NCI-H1417 (cell line): ENCODE results near the gene LMO7.

ENCODE experiments used
- DNase-seq, 3 experiments: peaks; one replicate each; lab custom pipeline; 2025; lab: John Stamatoyannopoulos, UW

Gene LMO7

DNA sequence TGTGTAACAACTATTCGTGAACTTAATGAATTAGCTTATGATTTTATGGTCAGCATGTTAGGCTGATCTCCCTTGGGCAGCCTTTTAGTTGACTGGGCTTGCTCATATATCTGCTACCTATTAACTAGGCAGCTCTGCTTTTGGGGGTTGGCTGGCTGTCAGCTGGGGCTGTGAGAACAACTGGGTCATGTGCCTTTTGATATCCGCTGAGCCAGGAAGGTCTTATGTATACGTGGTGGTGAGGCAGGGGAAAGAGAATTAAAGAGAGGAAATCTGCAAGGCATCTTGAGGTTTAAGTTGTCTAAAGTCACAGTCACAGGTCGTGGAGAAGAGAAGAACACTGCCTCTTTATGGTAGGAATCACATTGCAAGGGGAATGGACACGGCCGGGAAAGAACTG is 206.9 kb downstream of the LMO7 start:
- DNase-seq = no peak

DNA sequence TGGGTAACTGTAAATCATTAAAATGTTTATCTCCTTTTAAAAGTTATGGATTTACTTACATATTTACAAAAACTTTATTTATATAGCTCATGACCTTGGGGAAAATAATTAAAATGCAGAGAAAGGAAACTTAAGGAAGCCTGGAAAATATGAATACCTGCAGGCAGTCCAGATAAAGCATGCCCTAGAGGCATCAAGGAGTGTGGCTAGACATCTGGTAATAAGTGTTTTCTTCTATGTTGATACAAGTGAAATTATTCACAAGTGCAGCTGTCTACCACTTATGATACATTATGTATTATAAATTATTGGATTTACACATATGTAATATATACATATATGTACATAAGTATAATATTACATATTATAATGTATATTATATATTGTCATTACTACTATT is 207.9 kb downstream of the LMO7 start:
- peak in 1 of 3 experiments; percentile 40 for DNase-seq

DNA sequence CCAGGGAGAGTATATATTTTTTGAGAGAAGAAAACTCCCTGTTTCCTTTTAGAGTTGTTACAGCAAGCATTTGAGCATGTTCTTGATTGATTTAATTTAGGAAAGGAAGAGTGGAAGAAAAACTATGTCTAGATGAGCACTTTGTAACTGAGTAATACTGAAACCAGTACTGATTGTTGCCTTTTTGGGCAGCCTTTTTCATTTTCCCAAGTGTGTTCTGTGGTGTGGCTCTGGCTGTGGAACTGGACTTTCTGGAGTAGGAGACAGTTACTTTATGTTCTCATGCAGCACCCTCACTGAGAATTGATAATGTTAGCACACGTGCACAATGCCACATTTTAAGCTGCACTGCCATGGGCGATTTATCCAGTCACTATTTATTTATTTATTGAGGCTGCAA is 211.5 kb downstream of the LMO7 start:
- no peak for DNase-seq

DNA sequence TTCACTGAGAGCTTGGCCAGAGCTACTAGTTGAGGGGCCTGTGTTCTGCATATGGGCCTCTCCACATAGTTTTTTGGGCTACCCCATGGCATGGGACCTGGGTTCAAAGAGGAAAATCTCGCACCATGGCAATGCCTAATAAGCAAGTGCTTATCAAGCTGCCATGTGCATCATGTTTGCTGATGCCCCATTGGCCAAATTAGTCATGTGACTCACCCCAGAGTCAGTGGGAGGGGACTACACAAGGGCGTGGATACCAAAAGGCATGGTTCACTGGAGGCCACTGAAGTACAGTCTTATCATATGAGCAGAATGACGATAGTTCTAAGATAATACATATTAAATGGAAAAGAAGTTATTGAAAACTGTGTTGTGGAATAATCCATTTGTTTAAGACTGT is 214.8 kb downstream of the LMO7 start:
- DNase-seq = no peak

DNA sequence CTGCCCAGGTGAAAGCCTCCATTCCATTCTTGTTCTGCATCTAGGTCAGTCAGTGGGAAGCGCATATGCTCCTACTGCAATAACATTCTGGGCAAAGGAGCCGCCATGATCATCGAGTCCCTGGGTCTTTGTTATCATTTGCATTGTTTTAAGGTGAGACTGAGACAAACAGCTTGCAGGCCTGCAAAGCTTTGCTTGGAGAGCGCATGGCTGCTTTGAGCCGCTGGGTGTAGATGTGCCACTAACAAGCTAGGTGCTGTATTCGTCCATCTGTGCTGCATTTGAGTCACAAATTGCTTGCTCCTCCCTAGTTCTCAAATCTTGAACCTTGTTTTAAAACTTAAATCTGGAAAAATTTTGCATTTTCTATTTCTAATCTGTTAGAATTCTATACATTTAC is 219.1 kb downstream of the LMO7 start:
- DNase-seq = no peak

DNA sequence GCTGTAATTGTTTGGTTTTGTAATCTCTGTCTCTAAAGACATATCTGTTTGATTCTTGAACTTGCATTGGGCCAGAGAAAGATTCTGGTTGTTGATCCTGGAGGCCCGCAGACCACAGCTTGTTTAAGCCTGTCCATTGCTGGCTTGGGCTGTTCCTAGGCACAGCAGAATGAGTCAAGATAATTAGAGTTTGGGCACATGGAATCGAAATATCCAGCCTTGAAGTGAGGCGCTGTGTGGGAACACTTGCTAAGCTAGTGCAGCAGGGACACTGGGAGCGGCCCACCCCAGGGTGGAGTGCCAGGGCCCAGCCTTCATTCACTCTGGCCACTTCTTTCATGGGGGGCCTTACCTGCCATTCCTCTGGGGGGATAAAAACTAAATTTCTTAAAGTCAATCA is 219.7 kb downstream of the LMO7 start:
- no peak for DNase-seq

DNA sequence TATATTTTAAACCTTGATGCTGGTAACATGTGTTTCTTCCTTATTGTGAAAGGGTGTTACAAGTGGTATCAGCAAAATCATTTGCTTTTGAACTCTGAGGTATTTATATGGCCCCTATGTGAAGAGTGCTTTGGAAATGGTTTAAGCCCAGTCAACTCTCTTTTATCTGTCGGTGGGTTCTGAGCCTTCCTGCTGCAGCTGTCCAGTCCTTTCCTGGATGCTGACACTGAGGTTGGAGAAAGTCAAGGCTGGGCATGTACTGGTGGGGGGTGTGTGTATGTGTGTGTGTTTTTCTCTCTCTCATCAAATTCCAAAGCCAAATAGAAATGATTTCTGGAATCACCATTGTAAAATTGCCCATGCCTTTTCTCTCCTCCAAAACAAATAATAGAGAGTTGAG is 221.2 kb downstream of the LMO7 start:
- no peak for DNase-seq

DNA sequence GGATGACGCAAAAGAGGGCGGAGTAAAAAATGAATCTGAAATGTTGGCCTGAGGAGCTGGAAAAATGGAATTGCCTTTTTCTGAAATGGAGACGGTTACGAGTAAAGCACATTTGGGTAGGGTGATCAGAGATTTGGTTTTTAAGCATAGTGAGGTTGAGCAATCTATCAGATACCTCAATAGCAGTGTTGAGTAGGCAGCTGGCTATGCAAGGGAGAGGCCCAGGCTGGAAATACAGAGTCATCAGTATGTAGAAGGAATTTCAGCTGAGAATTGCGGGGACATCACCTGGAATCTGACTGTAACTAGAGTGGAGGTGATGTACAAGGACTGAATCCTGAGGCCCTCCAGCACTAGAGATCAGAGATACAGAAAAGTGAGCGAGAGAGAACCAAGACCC is 224.8 kb downstream of the LMO7 start:
- DNase-seq = no peak

DNA sequence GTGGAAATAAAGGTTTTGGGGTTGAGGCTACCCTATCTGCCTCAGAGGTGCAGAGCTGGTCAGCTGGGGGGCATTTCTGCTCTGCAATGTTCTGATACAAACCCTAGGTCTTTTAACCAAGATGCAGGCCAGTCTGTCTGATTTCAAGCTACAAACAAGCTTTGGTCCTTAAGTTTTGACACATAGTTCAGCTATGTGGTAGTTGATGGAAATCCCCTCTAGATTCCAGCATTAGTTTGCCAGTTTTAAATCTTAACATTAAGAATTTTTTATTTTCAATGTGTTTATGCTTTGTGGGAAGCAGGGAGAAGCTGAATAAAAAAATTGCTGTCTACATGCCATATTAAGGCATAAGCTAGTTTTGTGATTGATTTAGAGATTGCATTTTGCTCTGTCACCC is 225.7 kb downstream of the LMO7 start:
- no peak for DNase-seq

DNA sequence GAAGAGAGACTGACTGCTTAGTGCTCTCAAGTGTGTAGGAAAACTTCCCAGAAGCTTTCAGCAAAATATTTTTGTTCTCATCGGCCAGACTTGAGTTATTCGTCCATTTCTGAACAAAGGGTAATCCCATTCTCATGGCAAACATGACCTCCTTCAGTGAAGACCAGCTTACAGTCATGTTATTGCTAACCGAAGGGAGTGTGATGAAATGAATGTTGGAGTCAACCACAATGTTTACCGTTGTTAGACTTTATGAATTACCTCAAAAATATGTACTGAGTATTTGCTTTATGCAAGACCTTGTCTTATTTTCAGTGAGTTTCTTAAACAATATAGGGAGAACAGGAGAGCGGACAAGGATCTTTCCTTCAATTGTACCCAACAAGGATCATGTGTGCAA is 228.6 kb downstream of the LMO7 start:
- no peak for DNase-seq

DNA sequence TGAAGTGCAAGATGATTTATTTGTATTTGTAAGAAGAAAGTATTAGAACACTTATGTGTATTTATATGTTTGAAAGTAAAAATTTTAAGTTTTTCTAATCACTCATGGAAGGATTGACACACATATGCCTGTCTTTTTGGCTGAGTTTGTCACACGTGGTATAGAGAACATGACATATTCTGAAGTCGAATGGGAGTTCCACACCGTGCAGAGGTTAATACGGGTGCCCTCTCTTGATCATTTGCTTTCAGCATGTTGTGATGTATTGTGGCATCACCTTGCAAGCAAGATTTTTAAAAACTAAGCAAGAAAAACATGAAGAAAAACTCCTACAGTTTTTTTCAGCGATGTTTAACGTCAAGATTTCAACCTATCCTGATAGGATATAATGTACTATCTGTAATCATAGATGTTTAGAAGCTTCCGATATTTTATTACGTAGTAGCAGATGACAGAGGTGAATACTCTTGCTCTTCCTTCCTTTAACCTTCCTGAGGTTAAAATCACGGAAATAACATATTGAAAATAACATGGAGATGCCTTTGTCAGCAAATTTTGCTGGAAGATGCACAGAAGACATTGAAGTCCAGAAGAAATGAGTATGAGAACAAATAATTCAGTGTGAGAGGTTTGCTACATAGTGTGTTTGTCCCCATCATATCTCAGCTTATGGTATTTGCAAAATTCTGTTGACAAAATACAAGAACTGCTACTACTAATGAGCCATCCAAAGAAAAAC is 231.4 kb downstream of the LMO7 start:
- DNase-seq = no peak

DNA sequence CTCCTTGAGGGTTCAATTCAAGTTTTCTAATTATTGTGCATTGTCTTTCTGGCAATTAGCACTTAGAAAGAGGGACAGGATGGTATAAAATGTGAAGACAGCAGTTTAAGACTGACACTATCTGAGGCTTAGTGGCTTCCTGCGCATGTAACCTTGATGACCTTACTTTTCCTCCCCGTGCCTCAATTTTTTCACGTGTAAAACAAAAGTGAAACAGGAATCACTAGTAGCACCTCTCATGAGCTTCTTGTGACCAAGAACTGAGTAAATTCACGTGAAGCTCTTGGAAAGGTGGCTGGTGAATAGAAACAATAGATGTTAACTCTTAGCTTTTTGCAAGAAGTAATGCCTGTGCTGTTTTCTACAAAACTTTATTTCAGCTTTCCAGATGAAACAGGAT is 233.9 kb downstream of the LMO7 start:
- DNase-seq = no peak

DNA sequence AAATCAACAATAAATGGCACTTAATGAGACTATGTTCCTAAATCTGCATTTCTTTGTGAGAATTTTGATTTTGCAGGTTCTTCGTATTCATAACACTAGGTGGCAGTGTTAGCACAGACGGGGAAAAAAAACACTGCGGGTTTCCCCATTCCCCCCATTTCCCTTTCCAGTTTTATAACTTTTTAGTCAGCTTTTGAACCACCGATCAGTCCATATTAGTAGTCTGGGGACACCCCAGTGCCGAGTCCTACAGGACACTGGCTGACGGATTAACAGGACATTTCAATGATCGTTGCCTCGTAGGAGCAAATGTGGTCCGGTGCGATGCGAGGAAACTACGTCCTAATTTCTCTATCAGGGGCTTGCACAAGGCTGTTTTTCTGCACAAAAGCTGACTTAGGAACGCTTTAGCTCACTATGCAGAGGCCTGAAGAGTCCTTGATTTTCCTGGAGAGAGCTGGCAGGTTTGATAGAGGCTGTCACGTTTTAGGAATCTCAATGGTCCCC is 234.3 kb downstream of the LMO7 start:
- peak; percentile 29 to 81 (median 38) for DNase-seq

DNA sequence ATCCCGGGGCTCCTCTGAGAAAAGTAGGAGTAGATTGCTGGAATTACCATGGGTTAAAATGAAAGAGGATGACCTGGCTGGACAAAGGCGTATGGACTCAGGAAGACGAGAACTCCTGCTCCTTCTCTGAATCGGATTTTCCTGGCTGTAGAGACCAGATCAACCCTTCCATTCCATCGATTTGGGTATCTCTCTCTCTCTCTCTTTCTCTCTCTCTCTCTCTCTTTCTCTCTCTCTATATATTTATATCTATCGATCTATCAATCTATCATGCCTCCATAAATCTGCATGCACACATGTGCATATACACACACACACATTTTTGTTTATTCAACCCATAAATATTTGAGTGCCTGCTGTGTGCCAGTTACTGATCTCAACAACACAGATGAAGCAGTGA is 234.9 kb downstream of the LMO7 start:
- DNase-seq = peak in 1 of 3 experiments; percentile 58

DNA sequence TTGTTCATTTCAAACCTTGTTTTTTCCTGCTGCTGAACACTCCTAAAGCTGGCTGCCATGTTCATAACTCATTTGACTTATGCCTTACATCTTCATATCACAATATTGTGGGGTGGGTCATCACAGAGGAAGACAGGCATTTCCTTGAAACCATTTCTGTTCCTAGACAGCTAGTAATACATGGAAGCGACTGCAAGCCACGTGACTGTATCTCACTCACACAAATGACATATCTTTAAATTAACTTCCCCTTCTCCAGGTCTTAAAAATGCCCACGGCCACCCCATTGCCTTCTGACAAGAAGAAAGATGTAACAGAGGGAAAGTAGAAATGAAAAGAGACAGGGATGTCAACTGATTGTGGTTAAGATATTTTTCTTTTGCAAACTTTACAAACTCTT is 236.8 kb downstream of the LMO7 start:
- no peak for DNase-seq

DNA sequence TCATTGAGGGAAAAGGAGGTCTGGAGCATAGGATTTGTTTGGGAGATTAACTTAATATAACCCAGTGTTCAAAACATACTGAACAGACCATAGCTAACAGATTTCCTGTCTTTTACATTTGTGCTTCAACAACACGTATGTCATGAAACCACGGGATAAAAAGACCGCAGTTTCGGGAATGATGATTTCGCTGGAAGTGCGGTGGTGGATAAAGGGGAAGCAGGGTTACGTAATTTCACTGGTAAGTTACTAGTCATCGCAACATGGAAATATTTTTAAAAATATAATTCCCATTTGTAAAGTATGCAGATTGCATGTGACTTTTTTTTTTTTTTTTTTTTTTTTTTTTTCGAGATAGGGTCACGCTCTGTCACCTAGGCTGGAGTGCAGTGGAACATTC is 237.4 kb downstream of the LMO7 start:
- no peak for DNase-seq

DNA sequence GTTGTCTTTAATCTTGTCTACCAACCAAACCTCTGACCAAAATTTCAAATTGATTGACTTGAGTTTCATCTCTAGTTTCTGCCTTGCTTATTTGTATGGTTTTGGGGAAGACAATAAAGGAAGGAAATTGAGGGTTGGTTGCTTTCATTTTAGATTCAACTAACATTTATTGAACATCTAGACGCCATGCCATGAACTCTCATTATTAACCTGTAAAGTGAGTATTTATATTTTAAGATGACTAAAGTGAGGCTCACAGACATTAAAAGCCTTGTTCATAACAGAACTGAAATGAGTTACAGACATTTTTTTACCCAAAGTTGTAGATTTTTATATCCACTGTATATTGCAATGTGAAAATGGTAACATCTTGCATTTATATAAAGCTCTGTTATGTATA is 239.3 kb downstream of the LMO7 start:
- DNase-seq = no peak

DNA sequence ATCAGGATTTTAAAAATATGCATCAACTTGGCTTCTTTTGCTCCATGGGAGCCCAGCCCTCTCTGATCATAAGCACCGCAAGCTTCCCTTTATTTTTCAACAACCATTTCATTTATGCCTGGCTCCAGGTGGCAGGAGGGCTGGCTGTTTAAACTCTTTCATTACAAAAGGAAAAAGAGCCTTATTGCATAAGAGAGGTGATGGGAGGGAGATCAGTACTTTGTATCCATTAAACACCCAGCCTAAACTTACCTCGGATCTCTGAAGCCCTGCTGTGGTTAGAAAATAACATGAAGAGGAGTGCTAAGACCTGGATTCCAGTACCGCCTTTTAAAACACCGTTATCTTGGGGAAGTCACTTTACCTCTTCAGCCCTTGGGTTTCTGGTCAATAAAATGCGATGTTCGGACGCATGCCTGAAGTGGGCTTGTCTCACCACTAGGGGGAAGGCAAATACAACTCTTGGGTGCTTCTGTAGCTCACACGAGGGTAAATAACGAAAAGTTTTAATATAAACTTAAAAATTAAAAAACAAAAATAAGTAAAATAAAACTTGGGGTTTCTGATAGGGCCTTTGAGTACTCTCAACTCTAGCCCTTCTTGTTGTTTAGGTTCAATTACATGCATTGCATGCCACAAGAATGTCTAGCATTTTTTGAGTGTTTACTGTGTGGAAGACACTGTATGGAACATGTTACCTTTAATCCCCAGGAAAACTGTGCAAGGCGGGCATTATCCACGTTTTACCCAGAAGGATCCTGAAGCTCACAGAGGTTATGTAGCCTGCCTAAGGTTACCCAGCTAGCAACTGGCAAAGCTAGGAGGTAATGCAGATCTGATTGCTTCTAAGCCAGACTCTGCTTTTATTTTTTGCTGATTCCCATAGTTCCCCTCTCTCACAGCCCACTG is 240.3 kb downstream of the LMO7 start:
- peak; percentile 47 to 88 (median 62) for DNase-seq

DNA sequence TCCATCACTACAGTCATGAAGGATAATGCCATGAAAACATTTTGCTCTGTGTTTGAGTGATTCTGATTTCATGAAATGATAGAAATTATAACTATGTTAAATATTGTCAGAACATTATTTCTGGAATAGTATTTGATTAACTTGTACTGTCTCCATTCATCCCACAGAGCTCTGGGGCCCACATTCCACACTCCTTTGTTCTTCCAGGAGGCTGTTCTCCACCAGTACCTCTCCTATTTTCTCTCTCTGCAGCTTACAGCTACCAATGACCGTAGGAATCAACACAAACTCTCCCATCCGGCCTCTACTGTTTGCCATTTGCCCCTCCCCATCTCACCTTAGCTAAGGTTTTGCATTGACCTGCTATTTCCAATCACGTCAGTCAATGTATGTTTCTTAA is 240.9 kb downstream of the LMO7 start:
- DNase-seq = no peak

DNA sequence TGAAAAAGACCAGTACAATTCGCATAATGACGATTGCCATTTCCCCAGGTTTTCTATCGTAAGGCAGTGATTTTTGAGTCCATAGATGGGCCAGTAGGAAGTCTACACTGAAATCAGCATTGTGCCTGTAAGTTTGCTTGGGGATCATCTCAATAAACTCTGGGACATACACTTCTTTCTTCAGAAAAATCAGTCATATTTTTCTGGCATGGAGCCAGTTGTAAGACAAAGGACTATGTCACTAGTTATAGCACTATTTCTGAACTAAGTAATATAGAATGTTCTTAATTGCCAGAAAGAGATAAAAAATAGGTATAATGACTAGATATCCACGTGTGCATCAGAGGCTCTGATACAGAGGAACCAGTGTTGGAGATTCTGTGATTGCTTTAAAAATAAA is 243.5 kb downstream of the LMO7 start:
- no peak for DNase-seq

DNA sequence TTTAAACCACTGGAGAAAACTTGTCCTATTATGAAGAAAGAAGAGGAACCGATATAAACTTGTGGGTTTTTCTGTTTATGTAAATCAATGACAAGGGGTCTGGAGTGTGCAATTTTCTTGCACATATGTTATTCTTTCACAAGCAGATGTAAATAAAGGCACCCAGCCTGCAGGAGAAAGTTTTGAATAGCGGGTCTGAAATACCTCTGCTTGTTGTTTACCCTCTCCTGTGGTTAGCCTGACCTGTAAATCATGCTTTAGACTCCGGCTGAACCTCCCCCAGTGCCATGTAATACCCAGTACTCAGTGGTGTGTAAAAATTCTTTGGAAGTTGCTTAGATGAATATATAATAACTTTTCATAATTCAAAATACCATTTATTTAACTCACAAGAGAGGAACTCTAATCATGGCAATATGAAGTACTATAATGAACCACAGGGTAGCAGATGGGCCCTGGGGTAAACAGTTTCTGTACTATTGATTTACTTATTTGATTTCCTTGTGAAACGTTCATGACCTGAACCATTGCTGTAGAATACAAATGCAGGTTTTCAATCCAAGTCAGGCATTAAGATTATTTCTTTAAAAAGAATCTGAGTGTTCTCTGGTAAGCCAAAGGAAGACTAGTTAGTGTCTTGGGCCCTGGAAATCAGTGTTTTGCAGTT is 245.1 kb downstream of the LMO7 start:
- no peak for DNase-seq

DNA sequence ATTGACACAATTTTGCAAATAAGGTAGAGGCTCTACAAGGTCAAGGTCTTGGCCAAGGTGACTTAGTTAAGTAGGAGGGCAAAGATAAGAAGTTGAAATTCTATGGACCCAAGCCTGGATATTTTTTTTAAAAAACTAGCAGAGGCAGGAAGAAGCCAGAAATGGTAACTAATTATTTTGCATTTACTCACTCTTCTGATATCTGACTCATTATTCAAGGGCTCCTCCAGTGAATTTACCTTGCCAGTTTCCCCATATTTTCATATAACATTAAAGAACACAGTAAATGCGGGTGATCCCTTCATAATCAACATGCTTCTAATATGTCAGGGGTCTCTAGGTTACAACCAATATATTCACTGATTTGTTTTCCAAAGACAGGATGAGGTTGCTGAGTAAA is 246.1 kb downstream of the LMO7 start:
- DNase-seq = no peak

DNA sequence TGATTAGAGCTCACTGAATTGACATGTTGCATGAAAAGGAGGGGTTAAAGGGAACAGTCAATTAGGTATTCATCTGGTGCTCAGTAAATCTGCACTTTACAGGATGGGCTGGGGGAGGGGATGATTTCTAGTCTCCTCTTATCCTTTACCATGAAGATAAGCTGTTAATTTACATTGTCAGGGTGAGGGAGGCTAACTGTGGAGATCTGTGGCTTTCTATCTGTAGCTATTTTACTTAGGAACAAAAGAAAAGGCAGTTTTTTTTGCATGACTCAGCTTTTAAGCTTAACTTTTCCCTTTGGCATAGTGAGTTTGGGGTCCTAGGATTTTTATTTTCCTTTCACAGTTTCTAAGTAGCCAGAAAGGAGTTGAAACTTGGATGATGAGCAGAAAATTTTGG is 253.3 kb downstream of the LMO7 start:
- DNase-seq = no peak
